ENCODE results near the gene PSEN1.

The PSEN1 gene

GRCh38 chr14:73253323-73253610 lies 117.0 kb downstream of the PSEN1 start:
- 94 to 96% methylated on average over 10 of the region's 10 CpGs for WGBS, 2 experiments (ENCODE audit: insufficient coverage in 2 of 2)
- Histone ChIP-seq H3K9me3 (ENCODE audit: control insufficient read depth, low read length) (no peaks in the 10 kb centered on the region), H3K4me1 (ENCODE audit: control insufficient read depth, insufficient read depth, low read length, poor library complexity, severe bottlenecking) (no peaks in the 10 kb centered on the region), H3K4me3 (ENCODE audit: extremely low read depth, insufficient read depth, low read length, poor library complexity, severe bottlenecking) (no peak overlapping the region), H3K27ac (ENCODE audit: low read depth, low read length, severe bottlenecking) (no peak overlapping the region), H3K36me3 (ENCODE audit: control insufficient read depth, insufficient read depth, low read length) (no peaks in the 10 kb centered on the region)

- Histone ChIP-seq H3K4me1 (ENCODE audit: control insufficient read depth, insufficient read depth, low read length, poor library complexity, severe bottlenecking) (no peaks in the 10 kb centered on the region), H3K9me3 (ENCODE audit: control insufficient read depth, low read length) (no peaks in the 10 kb centered on the region), H3K4me3 (ENCODE audit: extremely low read depth, insufficient read depth, low read length, poor library complexity, severe bottlenecking) (no peak overlapping the region), H3K36me3 (ENCODE audit: control insufficient read depth, insufficient read depth, low read length) (no peaks in the 10 kb centered on the region), H3K27ac (ENCODE audit: low read depth, low read length, severe bottlenecking) (no peak overlapping the region)
- 94 to 97% methylated on average over 8 to 12 of the region's 12 CpGs for WGBS, 2 experiments (ENCODE audit: insufficient coverage in 2 of 2)
Observed at GRCh38 chr14:73253721-73254120, 117.4 kb downstream of the PSEN1 start.

GRCh38 chr14:73254247-73255004 lies 118.1 kb downstream of the PSEN1 start:
- Histone ChIP-seq H3K4me3 (ENCODE audit: extremely low read depth, insufficient read depth, low read length, poor library complexity, severe bottlenecking) (no peak overlapping the region), H3K4me1 (ENCODE audit: control insufficient read depth, insufficient read depth, low read length, poor library complexity, severe bottlenecking) (no peaks in the 10 kb centered on the region), H3K9me3 (ENCODE audit: control insufficient read depth, low read length) (no peaks in the 10 kb centered on the region), H3K27ac (ENCODE audit: low read depth, low read length, severe bottlenecking) (no peak overlapping the region), H3K36me3 (ENCODE audit: control insufficient read depth, insufficient read depth, low read length) (no peaks in the 10 kb centered on the region)
- WGBS, 2 experiments (ENCODE audit: insufficient coverage in 2 of 2), result 89 to 91% methylated on average over 22 to 26 of the region's 28 CpGs

DNA sequence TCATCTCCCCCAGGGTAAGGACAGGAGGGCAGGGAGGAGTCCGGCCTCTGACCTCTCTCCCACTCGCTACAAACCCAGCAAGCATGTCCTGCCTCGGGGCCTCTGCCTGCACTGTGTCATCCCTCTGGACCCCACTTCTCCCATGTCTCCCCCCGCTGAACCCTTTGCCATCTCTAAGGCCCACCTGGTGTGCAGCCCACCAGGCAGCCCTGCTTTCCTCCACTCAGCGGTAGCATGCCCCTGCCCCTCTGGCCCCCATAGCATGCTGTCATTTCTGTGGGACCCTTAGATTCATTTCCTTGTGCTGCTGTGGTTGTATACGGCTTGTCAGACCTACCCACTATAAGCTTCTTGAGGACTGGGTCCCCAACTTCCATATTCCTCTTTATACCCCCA lies 118.7 kb downstream of the PSEN1 start:
- no peaks in the 10 kb centered on the region for H3K9me3 ChIP-seq (ENCODE audit: control insufficient read depth, low read length)
- H3K27ac ChIP-seq (ENCODE audit: low read depth, low read length, severe bottlenecking), result no peak overlapping the region
- H3K4me1 ChIP-seq (ENCODE audit: control insufficient read depth, insufficient read depth, low read length, poor library complexity, severe bottlenecking), result no peaks in the 10 kb centered on the region
- WGBS, 2 experiments (ENCODE audit: insufficient coverage in 2 of 2), result 81 to 91% methylated on average over 3 to 5 of the region's 6 CpGs
- H3K36me3 ChIP-seq (ENCODE audit: control insufficient read depth, insufficient read depth, low read length), result no peaks in the 10 kb centered on the region
- no peak overlapping the region for H3K4me3 ChIP-seq (ENCODE audit: extremely low read depth, insufficient read depth, low read length, poor library complexity, severe bottlenecking)

- Histone ChIP-seq H3K9me3 (ENCODE audit: control insufficient read depth, low read length) (no peaks in the 10 kb centered on the region), H3K4me3 (ENCODE audit: extremely low read depth, insufficient read depth, low read length, poor library complexity, severe bottlenecking) (no peak overlapping the region), H3K4me1 (ENCODE audit: control insufficient read depth, insufficient read depth, low read length, poor library complexity, severe bottlenecking) (no peaks in the 10 kb centered on the region), H3K36me3 (ENCODE audit: control insufficient read depth, insufficient read depth, low read length) (no peaks in the 10 kb centered on the region), H3K27ac (ENCODE audit: low read depth, low read length, severe bottlenecking) (no peak overlapping the region)
- 80 to 93% methylated on average over 4 to 5 of the region's 9 CpGs for WGBS, 2 experiments (ENCODE audit: insufficient coverage in 2 of 2)
Observed at GRCh38 chr14:73255693-73256225, 119.5 kb downstream of the PSEN1 start.

DNA sequence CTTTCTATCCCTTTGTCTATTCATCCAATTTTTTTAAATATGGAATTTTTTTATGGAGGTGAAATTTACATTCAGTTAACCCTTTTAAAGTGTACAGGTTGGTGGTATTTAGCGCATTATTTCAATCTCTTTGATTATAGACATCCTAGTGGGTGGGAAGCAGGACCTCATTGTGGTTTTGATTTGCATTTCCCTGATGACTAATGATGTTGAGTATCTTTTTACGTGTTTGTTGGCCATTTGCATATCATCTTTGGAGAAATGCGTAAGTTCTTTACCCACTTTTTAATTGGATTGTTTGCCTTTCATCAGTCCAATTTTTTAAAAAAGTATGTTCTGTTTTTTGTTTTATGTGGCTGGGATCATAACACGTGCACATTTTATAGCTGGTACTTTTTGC lies 121.8 kb downstream of the PSEN1 start:
- Histone ChIP-seq H3K9me3 (ENCODE audit: control insufficient read depth, low read length) (no peaks in the 10 kb centered on the region), H3K4me3 (ENCODE audit: extremely low read depth, insufficient read depth, low read length, poor library complexity, severe bottlenecking) (no peak overlapping the region), H3K36me3 (ENCODE audit: control insufficient read depth, insufficient read depth, low read length) (no peaks in the 10 kb centered on the region), H3K27ac (ENCODE audit: low read depth, low read length, severe bottlenecking) (no peak overlapping the region), H3K4me1 (ENCODE audit: control insufficient read depth, insufficient read depth, low read length, poor library complexity, severe bottlenecking) (no peaks in the 10 kb centered on the region)
- 84 to 93% methylated on average over 3 of the region's 4 CpGs for WGBS, 2 experiments (ENCODE audit: insufficient coverage in 2 of 2)

DNA sequence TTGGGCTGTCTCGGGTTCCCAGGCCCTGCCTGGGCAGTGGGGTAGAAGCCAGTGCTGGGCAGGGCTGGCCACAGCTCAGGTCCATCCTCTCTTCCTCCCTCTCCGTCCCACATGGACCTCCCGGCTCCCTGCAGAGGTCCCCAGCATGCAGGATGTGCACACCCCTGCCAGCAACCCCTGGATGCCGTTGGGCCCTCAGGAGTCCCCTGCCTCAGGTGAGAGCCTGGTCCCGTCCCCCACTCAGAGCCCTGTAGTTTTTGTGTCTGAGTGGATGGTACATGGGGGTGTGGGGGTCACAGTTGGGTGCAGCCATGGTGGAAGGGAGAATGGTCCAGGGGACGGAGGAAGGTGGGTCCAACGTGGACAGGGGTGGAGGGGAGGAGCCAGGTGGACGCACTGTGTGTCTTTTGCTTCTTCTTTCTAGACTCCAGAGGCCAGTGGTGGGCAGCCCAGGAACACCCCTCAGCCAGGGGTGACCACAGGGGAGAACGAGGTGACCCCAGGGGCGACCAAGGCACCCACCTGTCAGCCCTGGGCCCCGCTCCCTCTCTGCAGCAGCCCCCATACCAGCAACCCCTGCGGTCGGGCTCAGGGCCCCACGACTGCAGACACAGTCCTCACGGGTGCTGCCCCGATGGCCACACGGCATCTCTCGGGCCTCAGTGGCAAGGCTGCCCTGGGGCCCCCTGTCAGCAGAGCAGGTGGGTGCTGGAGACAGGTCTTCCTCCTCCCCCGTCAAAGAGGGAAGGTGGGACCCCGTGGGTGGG lies 122.7 kb downstream of the PSEN1 start:
- WGBS, 2 experiments (ENCODE audit: insufficient coverage in 2 of 2), result 93 to 95% methylated on average over 11 to 18 of the region's 20 CpGs
- H3K4me3 ChIP-seq (ENCODE audit: extremely low read depth, insufficient read depth, low read length, poor library complexity, severe bottlenecking), result no peak overlapping the region
- H3K9me3 ChIP-seq (ENCODE audit: control insufficient read depth, low read length), result no peaks in the 10 kb centered on the region
- H3K36me3 ChIP-seq (ENCODE audit: control insufficient read depth, insufficient read depth, low read length), result no peaks in the 10 kb centered on the region
- no peaks in the 10 kb centered on the region for H3K4me1 ChIP-seq (ENCODE audit: control insufficient read depth, insufficient read depth, low read length, poor library complexity, severe bottlenecking)
- H3K27ac ChIP-seq (ENCODE audit: low read depth, low read length, severe bottlenecking), result no peak overlapping the region

DNA sequence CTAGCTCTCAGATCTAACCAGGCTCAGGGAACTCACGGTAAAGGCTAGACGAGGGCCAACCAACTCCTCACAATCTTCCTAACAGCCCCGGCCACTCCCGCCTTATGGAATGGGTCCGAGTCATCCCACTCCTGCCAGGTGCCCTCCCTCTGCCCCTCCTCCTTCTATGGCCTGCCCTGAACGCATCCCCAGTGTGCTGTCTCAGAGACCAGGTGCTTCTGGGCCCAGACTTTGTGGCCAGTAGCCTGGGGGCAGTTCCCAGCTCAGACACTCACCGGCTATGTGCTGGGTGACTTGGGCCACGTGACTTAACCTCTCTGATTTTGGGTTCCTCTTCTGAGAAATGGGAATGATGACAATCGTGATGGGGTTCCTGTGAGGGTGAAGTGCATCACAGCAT lies 123.5 kb downstream of the PSEN1 start:
- no peak overlapping the region for H3K4me3 ChIP-seq (ENCODE audit: extremely low read depth, insufficient read depth, low read length, poor library complexity, severe bottlenecking)
- H3K9me3 ChIP-seq (ENCODE audit: control insufficient read depth, low read length), result no peaks in the 10 kb centered on the region
- no peak overlapping the region for H3K27ac ChIP-seq (ENCODE audit: low read depth, low read length, severe bottlenecking)
- H3K4me1 ChIP-seq (ENCODE audit: control insufficient read depth, insufficient read depth, low read length, poor library complexity, severe bottlenecking), result no peaks in the 10 kb centered on the region
- no peaks in the 10 kb centered on the region for H3K36me3 ChIP-seq (ENCODE audit: control insufficient read depth, insufficient read depth, low read length)
- WGBS, 2 experiments (ENCODE audit: insufficient coverage in 2 of 2), result 85 to 88% methylated on average over 6 to 8 of the region's 9 CpGs

GRCh38 chr14:73260574-73260973 lies 124.3 kb downstream of the PSEN1 start:
- H3K4me1 ChIP-seq (ENCODE audit: control insufficient read depth, insufficient read depth, low read length, poor library complexity, severe bottlenecking), result no peaks in the 10 kb centered on the region
- no peak overlapping the region for H3K27ac ChIP-seq (ENCODE audit: low read depth, low read length, severe bottlenecking)
- H3K9me3 ChIP-seq (ENCODE audit: control insufficient read depth, low read length), result no peaks in the 10 kb centered on the region
- H3K36me3 ChIP-seq (ENCODE audit: control insufficient read depth, insufficient read depth, low read length), result no peaks in the 10 kb centered on the region
- H3K4me3 ChIP-seq (ENCODE audit: extremely low read depth, insufficient read depth, low read length, poor library complexity, severe bottlenecking), result no peak overlapping the region
- WGBS, 2 experiments (ENCODE audit: insufficient coverage in 2 of 2), result 81 to 91% methylated on average over 7 to 11 of the region's 11 CpGs

GRCh38 chr14:73261075-73261474 lies 124.8 kb downstream of the PSEN1 start:
- H3K9me3 ChIP-seq (ENCODE audit: control insufficient read depth, low read length), result no peaks in the 10 kb centered on the region
- no peaks in the 10 kb centered on the region for H3K4me1 ChIP-seq (ENCODE audit: control insufficient read depth, insufficient read depth, low read length, poor library complexity, severe bottlenecking)
- H3K36me3 ChIP-seq (ENCODE audit: control insufficient read depth, insufficient read depth, low read length), result no peaks in the 10 kb centered on the region
- 82 to 87% methylated on average over 6 of the region's 6 CpGs for WGBS, 2 experiments (ENCODE audit: insufficient coverage in 2 of 2)
- H3K4me3 ChIP-seq (ENCODE audit: extremely low read depth, insufficient read depth, low read length, poor library complexity, severe bottlenecking), result no peak overlapping the region
- H3K27ac ChIP-seq (ENCODE audit: low read depth, low read length, severe bottlenecking), result no peak overlapping the region

Measured in mesodermal cell (in vitro differentiated cells).